CD1c-positive myeloid dendritic cell (primary cell): ENCODE data around the gene ZNF415.
"Not testable (repeated sequence)": the region's sequence is repeated elsewhere in the genome, so short reads cannot be mapped to it uniquely, and the experiment has no call there.

Experiments used
- DNase-seq: peaks from one replicate; pipeline ENCODE4 v3.0.0-alpha.2; 2016; ENCODE audit errors: extremely low spot score

Gene ZNF415

GRCh38 chr19:53132141-53132991 lies at the start of gene ZNF415:
TSS of gene ZNF415 (minus strand) at chr19:53132910. CDS start at chr19:53122676, 10,234 bp downstream.
- peak; percentile 53 for DNase-seq

DNA sequence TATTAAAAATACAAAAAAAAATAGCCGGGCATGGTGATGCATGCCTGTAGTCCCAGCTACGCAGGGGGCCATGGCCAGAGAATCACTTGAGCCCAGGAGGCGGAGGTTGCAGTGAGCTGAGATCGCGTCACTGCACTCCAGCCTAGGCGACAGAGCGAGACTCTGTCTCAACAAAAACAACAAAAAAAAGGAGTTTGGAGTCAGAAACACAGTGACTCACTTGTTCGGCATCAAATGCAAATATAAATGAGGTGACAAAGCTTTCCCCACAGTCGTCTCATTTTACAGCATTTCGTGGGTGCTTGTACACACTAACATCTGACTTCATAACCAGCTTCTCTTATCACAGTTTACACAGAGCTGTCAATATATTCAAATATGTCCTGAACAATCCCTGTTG lies 49.5 kb upstream of the ZNF415 start:
- no peak for DNase-seq

- DNase-seq: no peak
Measured at GRCh38 chr19:53177986-53178385, 45.3 kb upstream of the ZNF415 start.

DNA sequence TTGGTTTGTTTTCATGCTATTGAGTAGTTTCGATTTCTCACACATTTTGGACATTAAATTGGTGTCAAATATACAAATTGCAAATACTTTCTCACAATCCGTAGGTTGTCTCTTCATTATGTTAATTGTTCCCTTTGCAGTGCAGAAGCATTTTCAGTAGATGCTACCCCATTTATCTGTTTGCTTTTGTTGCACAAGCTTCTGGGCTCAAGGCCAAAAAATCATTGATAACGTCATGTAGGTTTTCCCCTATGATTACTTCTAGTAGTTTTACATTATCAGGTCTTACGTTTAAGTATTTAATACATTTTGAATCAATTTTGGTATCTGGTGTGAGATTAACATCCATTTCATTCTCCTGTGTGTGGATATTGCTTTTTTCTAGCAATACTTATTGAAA lies 40.2 kb upstream of the ZNF415 start:
- no peak for DNase-seq

- no peak for DNase-seq
Measured at GRCh38 chr19:53165691-53166091, 33.0 kb upstream of the ZNF415 start.

- no peak for DNase-seq
Measured at GRCh38 chr19:53161123-53161522, 28.4 kb upstream of the ZNF415 start.

DNA sequence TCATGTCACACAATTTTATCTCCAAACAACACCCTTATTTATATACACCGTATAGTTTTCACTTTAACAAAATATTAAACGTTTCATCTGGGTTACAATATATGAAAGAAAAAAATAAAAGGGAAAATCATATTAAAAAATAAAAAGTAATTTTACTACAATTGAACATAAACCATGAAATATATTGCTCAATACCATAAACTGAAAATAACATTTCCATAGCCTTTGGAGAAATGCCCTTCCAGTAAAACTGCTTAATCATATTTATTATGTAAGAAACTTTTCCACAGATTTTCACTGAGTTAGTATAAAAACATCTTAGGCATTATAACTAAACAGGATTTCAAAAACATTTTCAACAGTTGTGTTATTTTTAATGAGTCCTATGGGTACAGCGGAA lies 27.6 kb upstream of the ZNF415 start:
- DNase-seq: no peak

GRCh38 chr19:53158119-53158656 lies 25.5 kb upstream of the ZNF415 start:
- DNase-seq: peak; percentile 26

- no peak for DNase-seq
Measured at GRCh38 chr19:53157626-53158025, 24.9 kb upstream of the ZNF415 start.

DNA sequence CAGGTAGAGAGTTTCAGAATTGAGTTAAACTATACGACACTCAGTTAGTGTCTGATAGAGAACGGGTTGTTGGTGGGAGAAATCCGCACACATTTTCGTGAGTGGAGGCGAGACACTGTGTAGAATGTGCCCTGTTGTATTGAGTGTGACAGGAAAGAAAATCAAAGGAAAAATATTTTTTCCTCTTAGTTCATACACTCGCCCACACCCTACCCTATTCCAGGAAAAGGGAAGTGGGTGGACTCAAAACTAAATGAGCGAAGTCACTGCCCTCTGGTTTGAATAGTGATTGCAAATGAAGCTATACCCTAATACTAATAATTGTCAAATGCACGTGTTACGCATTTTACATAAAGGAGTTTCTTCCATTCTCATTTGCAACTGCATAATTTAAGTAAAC lies 24.1 kb upstream of the ZNF415 start:
- DNase-seq: peak; percentile 54

DNA sequence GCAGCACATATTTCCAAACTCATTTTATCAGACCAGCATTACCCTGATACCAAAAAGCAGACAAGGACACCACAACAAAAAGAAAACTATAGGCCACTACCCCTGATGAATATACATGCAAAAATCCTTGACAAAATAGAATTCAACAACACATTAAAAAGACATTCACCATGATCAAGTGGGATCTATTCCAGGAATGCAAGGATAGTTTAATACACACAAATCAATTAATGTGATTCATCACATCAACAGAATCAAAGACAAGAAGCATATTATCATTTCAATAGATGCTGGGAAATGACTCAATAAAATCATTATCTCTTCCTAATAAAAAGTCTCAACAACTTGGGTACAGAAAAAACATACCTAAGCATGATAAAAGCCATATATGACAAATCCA lies 14.9 kb upstream of the ZNF415 start:
- DNase-seq: no peak

DNA sequence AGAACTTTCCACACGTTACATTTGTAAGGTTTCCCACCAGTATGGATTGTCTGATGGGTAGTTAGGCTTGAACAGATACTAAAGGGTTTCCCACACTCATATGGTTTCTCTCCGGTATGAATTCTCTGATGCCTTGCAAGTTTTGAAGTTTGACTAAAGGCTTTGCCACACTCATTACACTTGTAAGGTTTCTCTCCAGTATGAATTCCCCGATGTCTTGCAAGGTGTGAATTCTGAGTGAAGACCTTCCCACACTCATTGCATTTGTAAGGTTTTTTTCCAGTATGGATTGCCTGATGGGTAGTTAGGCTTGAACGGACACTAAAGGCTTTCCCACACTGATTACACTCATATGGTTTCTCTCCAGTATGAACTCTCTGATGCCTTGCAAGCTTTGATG lies 7.6 kb upstream of the ZNF415 start:
- no peak for DNase-seq

DNA sequence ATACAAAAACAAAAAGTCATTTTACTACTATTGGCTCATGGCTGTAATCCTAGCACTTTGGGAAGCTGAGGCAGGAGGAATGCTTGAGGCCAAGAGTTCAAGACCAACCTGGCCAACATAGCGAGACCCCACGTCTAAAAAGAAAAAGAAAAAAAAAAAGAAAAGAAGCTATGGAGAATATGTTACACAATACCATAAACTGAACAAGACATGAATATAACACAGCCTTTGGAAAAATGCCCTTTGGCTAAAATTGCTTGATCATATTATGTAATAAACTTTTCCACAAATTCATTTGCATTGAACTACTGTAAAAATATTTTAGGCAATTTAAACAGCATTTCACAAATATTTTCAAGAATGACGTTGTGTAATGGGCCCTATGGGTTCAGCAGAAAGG lies 3.7 kb upstream of the ZNF415 start:
- DNase-seq: no peak

GRCh38 chr19:53131727-53132126 lies 983 bp downstream of the ZNF415 start:
- DNase-seq: no peak

DNA sequence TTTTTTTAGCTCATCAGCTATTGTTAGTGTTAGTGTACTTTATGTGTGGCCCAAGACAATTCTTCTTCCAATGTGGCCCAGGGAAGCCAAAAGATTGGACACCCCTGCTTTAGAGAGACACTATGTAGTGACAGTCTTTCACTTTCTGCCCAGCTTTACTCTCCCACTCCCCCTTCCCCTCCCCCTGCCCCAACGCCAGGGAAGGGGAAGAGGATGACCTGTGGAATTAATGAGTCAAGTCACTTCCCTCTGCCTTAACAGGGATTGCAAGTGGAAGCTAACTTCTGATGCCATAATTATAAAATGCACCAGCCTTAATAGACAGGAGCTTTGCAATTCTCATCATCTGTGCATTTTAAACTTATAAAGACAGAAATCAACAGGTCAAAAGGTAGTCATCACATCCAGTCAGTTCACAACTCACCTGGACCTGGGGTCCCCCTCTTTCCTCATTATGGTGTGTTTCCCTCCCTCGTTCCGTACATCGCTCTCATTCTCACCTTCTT lies 1.6 kb downstream of the ZNF415 start:
- DNase-seq: peak; percentile 2

GRCh38 chr19:53130506-53130905 lies 2.2 kb downstream of the ZNF415 start:
- no peak for DNase-seq

GRCh38 chr19:53126733-53127526 lies 5.8 kb downstream of the ZNF415 start:
- DNase-seq: not testable (repeated sequence)

GRCh38 chr19:53123400-53123799 lies 9.3 kb downstream of the ZNF415 start:
- no peak for DNase-seq

DNA sequence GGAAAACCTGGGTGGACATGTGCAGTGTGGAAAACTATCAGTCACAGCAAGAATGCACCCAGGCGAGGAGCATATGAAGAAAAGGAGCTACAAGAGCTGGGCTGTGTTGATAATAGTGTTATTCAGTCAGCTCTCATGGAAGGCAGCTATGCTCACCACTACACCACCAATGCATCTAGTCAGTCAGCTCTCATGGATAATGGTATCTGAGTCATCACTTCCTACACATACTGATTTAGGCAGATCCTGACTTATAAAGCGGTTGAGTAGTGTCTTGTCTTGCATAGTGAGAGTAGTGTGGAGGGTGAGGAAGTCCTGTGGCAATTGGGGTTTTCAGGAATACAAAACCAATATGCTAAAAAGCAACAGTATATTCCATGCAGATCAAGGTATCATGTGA lies 20.4 kb downstream of the ZNF415 start:
- no peak for DNase-seq

DNA sequence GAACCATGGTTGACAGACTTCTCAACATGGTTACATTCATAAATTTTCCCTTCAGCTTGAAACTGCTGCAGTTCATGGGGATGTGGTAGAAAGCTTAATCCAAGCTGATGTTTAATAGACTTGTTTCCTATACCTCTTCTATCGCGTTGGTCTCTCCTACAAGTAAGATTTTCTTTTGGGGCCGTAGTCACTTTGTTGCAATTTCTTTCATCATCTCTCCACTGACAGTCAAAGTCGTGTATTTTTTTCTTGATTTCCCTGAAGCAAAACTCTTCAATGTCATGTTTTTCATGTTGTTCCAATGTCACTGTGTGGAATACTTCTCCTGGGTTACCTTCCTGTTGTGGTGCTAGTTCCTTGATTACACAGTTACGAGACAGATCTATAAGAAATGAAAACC lies 23.2 kb downstream of the ZNF415 start:
- no peak for DNase-seq

- peak; percentile 98 for DNase-seq
Measured at GRCh38 chr19:53103234-53104203, 29.2 kb downstream of the ZNF415 start, which contains the start of gene ZNF160. TSS of gene ZNF160 (minus strand) at chr19:53103422. CDS start at chr19:53086276, 17,146 bp downstream.
